NCI-H1092 (cell line): ENCODE data around the gene EPAS1.

ENCODE experiments used
- DNase-seq: peaks from one replicate; lab custom pipeline; 2025; lab: John Stamatoyannopoulos, UW

EPAS1 gene

DNA sequence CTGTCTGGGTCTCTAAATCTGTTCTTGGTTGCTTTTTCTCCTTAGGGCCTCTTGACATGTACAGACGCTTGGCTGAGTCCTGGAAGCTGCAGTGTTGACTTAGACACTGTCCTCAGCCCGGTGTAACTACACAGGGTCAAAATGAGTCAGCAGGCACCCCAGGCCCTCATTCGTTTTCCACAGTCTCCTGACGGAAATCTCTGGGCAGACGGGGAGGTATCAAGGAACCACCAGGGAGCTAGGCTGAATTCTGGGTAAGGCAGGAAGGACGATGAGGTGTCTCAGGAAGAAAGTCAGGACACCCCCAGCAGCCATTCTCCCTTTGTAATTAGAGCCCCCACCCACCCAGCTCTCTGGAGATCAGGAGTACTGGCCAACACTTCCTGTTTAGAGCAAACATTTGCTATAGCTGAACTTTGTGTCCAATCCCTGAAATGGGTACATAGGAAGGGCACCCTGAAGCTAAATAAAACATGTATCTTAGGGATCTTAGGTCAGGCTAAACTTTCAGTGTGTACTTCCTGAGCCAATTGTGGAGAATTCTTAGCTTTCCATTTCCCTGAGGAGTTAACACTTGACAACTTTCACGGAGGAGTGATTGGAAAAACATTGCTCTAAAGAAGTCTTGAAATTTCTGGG is 23.9 kb upstream of the EPAS1 start:
- DNase-seq = no peak

DNA sequence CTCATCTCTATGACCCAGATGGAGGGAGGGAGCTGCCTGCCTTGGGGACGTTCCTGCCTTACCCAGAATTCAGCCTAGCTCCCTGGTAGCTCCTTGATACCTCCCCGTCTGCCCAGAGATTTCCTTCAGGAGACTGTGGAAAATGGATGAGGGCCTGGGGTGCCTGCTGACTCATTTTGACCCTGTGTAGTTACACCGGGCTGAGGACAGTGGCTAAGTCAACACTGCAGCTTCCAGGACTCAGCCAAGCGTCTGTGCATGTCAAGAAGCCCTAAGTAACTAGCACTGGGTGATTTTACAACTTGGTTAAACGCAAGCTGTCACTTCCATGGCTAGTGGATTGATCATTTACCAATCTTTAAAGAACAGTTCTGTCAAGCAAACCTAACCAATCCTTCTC is 23.3 kb upstream of the EPAS1 start:
- no peak for DNase-seq

DNA sequence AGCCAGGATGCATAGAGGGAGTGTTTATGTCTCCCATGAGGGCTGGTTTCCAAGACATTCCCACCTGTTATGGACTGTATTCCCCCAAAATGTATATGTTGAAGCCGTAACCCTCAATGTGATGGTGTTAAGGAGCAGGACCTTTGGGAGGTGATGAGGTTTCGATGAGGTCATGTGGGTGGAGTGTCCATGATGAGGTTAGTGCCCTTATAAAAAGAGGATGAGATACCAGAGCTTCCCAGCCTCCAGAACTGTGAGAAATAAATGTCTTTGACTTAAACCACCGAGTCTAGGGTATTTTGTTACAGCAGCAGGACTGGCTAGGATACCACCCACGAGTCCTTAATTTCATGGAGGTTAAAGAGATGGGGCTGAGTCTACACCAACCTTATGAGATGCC is 22.6 kb upstream of the EPAS1 start:
- no peak for DNase-seq

DNA sequence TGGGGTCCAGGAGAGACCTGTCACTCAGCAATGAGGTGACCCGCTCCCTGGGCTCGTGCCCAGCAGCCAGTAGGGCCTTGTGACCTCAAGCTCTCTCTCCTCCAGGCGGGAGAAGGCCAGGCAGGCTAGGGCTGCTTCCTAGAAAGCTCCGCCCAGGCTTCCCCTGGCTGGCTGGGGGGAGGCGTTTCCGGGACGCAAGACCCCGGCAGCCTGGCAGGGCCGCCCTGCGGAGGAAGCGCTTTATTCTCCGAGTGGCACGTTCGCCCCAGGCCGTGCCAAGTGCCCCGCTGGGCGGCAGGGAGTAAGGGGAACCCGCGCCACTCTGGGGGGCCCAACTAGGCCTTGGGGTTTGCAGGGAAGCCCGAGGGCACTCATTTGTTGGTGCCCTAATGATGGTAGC is 21.2 kb upstream of the EPAS1 start:
- no peak for DNase-seq

DNA sequence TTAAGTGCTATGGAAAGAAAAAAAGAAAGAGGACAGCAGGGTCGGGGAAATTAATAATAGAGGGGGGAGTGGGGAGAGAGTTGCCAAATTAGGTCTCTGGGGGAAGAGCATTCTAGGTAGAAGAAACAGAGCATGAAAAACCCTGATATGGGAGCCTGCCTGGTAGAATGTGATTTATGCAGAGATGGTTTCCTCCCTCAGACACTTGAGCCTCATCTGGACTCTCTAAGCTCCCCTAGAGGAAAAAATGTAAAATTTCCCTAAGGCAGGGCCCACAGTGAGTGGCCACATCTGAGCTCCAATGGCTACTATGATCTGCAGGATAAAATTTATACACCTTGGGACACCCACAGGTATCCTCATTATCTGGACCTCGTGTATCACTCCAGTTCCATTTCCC is 20.6 kb upstream of the EPAS1 start:
- no peak for DNase-seq

DNA sequence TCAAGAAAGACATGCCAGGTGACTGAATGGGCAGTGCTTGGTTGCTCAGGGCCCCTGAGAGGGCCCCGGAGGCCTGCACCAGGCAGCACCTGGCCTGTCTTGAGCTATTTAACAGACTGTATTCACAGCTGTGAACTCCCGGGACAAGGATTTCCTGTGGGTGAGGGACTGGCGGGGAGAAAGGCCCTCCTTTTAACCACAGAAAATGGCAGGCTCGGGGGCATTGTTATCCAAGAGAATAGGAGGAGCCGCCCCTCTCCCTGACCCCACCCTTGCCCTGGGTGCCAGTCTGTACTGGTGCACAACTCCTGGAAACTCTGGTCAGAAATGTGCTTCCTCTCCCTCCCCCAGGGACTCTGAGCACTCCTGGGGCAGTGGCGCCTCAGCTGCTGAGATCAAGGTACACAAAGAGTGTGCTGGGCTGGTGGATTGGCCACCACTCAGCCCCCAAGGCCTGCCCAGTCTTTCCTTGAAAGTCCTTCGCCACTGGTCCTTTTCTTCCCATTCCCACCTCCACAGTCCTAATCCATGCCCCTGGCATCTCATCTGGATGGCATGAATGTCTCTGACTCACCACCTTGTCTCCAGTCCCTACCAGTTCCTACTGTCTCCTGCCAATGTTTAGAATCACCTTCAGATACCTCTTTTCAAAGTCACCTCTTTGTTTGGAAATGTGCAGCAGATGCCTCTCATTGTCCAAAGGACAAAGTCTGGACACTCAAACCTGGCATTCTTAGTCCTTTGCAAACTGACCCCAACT is 19.6 kb upstream of the EPAS1 start:
- no peak for DNase-seq

DNA sequence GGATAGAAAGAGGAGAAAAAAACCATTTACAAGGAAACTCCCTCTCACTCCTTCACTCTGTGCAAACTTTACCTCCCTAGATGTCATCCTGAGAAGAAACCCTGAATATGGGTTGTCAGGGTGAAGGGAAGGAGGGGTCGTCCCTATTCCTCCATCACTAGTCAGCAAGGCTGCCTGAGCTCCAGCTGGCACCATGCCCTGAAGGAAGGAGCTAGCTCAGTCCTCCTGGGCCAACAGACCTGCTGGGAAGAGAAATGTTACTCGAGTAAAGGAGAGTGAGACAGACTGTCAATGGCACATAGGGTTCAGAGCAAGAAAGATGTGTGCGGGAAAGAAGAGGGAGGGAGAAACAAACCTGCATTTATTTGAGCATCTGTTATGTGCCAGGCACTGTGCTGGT is 18.3 kb upstream of the EPAS1 start:
- no peak for DNase-seq

DNA sequence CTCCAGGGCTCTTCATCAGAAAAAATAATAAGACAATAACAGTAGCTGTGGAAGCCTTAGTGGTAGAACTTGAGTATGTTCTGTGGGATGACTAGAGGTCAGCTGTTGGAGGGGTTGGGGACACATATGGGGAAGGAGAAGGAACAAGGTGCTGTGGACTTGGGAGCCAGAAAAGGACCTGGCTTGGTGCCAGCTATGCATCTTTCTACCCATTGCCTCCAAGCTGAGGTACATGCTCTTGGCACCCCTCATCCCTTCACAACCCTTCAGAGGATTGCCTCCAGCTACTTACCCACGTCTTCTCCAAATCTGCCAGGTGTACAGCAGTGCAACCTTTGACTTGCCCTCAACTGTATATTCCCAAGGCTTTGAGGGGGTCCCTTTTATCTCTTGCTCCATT is 15.3 kb upstream of the EPAS1 start:
- no peak for DNase-seq

DNA sequence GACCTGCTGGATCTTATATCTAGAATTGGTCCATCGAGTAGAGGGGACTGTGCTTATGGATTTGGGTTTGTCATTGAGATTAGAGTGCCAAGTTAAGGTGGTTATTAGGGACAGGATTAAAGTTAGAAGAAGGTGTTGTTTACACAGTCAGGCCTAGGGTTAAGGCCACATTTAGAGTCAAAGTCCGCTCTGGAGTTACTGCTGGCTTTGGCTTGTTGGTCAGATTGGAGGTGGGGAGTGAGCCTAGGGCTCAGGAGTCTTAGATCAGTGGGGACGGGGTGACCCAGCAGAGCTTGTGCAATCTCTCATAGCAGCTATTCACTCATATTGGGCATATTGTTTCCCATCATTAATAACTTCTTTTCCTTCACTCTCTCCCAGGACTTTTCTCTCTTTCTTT is 13.5 kb upstream of the EPAS1 start:
- no peak for DNase-seq

DNA sequence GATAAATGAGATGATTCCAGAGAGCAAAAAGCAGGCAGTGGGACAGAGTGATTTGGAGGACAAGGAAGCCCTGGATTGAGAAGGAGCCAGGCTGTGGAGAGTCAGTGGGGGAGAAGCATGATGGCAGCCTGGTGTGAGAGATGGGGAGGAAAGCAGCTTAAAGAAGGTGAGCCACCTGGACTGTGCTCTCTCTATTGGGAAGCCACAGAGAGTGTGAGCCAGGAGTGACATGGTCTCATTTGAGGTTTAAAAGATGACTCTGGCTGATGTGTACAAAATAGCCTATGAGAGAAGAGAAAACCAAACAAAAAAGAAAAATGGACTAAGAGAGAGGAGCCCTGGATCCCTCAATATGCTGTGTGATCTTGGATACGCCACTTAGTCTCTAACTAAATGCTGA is 12.9 kb upstream of the EPAS1 start:
- DNase-seq = no peak

DNA sequence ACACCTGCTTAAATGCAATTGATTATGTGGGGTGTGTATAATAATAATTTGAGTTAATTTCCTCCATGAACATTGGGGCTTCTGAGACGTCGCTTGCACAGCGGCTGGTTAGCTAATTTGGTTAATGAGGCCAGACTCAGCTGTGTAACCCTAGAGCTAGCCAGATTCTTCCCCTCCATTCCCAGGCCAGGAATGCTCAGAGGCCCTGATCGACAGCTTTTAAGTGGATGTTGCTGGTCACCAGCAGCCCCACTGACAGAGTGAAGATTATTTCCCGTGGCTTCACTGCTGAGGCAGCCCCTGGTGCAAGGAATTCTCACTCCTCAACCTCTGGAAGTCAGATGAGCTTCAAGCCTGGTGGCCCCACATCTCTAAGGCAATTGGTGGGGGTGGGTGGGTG is 12.4 kb upstream of the EPAS1 start:
- no peak for DNase-seq

DNA sequence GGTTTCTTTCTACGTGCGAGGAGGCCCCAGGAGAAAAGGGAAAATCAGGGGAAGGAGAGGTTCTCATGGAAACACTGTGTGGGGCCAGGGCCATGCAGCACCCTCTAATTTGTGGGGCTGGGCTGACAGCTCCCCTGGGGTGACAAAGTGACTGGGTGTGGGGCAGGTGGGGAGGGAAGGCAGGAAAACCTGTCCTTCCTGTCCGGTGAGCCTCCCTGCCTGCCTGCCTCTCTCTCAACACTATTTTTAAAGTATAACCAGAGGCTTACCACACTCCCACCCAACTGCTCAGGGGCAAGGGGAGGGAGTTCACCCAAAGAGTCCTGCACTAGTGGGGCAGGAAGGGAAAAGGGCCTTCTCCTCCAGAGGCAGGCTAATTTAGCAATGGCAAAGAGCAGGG is 10.5 kb upstream of the EPAS1 start:
- no peak for DNase-seq

DNA sequence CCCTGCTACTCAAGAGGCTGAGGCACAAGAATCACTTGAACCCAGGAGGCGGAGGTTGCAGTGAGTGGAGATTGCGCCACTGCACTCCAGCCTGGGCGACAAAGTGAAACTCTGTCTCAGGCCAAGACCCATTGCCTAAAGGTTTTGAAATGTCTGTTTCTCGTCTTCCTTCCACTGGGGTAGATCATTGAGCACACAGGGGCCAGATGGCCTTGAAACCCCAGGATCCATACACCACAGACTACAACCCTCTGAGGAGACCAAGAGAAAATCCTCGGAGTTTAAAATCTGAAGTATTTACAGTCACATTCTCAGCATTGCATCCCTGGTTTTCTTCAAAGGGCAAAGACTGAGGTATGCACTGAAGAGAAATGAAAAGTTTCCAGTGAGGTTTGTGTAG is 7.1 kb upstream of the EPAS1 start:
- DNase-seq = no peak

DNA sequence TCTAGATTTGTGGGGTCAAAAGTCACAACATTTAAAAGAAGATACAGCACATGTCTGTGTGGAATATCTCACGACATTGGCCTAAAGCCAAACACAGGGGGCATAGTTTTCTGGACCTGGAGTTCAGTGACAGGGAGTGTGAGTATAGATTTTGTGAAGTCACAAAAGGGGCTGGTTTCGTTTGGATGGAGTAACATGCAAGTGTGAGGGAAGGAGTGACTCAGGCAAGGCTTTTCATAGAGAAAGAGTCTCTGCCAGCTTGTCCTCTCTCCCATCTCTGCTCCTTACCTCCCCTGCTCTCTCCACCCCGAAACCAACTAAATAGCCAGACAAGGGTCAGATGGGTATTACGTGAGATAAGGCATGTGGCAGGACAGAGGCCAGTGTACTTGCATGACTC is 3.7 kb upstream of the EPAS1 start:
- DNase-seq = no peak

DNA sequence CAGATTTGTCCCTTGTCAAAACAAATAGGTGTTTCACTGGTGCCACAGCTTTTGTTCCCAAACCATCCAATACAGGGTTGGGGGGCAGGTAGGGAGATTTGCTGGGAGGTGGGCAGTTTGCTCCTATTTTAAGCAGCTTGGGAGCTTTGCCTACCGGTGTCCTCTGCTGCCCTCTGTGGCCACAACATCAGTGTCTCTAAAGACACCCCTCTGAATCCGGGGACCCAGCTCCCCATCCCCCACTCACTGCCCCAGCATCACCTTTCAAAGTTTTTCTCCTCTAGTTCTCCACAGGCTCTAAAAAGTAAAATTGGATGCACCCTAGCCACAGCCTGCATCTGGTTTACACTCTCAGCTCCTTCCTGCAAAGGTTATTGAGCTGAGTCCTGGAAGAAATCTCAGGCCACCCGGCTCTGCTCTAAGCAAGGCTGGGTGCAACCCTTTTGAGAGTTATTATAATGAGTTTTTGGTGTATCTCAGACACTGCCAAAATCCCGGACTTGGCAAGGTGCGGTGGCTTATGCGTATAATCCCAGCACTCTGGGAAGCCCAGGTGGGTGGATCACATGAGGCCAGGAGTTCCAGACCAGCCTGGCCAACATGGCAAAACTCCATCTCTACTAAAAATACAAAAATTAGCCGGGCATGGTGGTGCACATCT is 2.9 kb upstream of the EPAS1 start:
- DNase-seq = no peak

DNA sequence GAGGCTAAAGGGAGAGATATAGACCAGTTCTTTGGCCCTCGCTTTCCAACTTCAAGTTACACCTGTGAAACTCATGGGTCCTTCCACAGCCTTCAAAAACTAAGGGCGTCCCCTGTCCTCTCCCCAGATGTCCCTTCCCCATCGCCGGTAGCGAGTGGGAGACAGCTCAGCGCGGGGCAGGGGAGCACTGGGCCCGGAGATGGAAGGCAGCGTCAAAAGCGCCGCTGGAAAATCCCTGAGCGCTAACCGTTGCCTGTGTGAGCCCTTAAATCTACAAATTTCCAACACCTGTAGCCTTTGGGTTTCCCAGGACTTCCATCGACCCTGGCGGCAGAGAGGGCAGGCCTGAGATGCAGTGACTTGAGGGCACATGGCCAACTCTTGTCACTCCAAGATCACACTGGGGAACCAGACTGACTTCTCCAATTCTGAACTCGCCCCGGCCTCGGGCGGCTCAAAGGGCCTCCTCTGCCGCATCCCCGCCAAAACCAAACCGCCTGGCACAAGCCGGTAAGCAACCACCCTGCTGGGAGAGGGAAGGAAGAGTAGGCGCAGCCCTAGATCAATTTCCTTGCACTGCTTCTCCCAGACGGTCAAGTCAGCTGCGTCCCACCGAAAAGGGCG is 879 bp upstream of the EPAS1 start:
- DNase-seq = no peak

DNA sequence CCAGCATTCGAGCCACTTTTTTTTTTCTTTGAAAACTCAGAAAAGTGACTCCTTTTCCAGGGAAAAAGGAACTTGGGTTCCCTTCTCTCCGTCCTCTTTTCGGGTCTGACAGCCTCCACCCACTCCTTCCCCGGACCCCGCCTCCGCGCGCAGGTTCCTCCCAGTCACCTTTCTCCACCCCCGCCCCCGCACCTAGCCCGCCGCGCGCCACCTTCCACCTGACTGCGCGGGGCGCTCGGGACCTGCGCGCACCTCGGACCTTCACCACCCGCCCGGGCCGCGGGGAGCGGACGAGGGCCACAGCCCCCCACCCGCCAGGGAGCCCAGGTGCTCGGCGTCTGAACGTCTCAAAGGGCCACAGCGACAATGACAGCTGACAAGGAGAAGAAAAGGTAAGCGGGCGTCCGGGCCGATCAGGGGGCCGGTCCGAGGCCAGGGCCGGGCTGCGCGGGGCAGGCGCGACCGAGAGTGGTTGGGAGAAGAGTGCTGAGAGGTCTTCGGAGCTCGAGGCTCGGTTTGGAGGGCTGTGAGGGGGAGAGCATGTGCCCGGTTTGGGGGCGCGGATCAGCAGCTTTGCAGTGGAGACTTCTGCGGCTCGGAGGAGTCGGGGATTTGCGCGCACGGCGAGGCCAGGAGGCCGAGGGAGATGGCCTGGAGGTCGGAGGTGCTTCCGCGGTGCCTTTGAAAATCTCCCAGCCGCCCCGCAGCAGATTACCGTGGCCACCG is 502 bp downstream of the EPAS1 start:
- no peak for DNase-seq

DNA sequence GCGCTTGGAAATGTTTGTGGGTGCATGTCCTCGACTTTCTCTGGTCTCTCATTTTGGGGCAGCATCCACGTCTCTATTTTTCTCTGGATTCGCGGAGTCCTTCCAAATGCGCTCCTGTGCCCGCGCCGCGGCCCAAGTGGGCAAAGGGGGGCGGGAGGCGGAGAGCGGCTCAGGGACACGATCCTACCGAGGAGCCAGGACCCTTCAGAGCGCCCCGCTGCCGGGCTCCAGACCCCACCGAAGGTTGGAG is 990 bp downstream of the EPAS1 start:
- no peak for DNase-seq

DNA sequence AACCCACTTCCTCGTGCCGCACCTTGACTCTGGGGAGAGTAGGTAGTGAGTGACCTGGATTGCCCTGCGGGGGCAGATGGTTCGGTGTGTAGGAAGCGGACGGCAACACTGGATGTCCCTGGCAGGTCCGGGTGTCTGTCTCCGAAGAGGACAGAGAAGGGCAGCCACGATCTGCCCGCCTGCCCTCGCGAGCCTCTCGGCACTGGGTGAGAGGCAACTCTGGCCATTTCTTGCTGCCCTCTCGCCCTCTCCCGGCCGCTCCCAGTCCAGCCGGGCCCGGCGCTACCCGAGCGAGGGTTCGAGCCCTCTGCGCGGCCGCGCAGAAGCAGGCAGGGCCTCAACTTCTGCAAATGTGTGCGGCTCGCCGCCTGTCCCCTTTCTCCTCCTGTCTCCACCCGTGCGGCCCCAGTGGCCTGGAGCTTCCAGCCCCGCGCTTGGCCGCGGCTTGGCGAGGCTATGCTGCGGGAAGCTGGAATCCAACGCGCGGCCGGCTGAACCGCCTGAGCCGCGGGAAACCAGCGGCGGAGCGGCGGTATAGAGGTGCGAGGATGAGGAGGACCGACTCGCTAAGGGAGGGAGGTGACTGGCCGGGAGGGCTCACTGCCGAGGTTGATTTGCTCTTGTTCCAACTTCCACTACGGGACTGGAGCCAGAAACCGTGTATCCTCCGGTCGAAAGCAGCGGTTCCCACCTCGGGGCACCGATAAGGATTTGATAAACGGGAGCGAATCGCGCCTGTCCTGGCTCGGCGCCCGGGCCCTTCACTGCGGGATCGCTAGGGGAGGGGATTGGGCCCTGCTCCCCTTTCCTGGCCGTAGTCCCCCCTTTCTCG is 1.5 kb downstream of the EPAS1 start:
- no peak for DNase-seq

DNA sequence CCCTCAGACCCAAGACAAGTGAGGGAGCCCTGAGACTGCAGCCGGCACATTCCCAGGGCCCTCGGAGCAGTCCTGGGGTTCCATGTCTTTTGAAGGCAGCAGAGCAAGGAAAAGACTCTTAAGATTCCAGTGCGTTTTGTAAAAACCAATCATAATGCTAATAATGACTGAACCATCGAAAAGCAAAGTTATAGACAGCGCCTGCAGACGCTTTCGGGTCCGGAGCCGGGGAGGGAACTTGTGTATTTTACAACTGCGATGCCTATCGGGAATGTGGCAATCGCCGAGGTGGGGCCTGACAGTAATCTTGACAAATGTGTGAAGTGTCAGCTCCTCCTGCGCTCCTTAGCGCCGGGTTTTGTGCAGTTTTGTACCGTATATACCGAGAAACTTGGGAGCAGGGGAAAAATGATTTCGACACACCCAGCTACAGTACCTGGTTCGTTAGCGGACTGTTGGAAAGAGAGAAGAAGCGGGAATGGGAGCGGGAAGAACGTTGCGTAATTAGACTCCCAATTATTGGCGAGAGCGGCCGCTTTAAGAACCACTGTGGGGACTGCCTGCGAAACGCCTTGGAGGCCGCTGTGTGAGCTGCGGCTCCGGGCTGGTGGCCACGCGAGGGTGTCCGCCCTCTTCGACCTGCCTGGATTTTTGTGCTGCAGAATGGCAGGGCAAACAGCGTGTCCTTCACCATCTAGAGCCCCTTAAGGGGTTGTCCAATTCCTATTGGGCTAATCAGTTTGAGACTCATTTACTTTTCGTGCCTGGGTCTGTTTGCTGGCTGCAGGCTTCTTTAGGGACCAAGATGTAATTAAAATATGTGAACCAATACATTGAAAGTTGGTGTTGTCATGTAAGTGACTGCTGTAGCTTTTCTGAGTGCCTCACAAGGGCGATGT is 2.4 kb downstream of the EPAS1 start:
- no peak for DNase-seq

DNA sequence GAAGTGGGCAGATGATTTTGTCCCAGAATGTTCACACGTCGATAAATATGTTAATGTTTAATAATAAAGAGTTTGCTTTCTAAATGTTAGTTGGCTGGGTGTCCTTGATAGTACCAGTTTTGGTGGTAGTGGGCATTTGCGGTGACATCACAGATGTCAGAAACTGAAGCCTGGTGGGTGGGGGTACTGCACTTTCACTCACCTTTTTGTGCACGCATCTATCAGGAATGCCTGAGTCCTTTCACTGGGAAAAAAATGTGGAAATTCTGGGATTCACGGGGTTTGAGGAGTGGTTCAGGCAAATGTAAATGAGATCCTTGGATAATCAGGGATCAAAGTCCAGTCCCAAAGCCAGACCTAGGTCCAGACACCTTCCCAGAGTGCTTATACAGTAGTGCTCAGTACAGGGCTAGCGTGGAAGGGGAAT is 3.2 kb downstream of the EPAS1 start:
- no peak for DNase-seq
